VCaP (cell line): Measurements from ENCODE around the gene KCP.

Experiments
- H3K27ac ChIP-seq: fragments of 450-650 bp; 2 replicates; pipeline ENCODE4 v1.5.1; 2017
- TF ChIP-seq, protein P1 (sequence below): fragments of 450-650 bp; conservative IDR thresholded peaks from 2 replicates; pipeline ENCODE4 v1.5.1; 2017; ENCODE audit warnings: mild to moderate bottlenecking, moderate library complexity

Gene KCP

DNA sequence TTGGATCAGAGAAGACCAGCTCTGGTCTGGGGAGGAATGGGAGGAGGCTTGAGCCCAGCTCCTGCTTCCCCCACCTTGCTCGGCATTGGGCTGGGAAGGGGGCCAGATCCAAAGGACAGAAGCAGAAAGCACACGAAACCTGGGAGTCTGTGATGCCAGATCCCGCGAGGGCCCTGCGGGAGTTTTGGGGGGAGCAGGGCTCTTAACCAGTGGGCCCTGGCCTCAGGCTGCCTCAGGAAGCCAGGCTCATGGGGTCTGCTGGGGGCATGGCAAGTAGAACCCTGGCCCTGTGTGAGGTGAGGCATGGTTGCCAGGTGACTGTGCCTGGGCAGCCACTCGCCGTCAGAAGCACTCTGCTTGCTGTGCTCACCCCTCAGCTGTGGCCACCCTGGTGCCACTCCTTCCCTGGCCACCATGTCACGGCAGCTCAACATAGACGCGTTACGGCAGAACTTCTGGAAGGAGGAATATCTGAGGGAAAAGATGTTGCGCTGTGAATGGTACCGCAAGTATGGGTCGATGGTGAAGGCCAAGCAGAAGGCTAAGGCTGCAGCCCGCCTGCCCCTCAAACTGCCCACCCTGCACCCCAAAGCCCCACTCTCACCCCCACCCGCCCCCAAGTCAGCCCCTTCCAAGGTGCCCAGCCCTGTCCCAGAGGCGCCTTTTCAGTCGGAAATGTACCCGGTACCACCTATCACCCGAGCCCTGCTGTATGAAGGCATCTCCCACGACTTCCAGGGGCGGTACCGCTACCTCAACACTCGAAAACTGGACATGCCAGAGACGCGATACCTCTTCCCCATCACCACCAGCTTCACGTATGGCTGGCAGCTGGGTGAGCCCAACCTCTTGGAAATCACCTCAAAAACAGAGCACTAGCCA, 44.3 kb downstream of the KCP start:
- TF ChIP-seq, protein P1, sequence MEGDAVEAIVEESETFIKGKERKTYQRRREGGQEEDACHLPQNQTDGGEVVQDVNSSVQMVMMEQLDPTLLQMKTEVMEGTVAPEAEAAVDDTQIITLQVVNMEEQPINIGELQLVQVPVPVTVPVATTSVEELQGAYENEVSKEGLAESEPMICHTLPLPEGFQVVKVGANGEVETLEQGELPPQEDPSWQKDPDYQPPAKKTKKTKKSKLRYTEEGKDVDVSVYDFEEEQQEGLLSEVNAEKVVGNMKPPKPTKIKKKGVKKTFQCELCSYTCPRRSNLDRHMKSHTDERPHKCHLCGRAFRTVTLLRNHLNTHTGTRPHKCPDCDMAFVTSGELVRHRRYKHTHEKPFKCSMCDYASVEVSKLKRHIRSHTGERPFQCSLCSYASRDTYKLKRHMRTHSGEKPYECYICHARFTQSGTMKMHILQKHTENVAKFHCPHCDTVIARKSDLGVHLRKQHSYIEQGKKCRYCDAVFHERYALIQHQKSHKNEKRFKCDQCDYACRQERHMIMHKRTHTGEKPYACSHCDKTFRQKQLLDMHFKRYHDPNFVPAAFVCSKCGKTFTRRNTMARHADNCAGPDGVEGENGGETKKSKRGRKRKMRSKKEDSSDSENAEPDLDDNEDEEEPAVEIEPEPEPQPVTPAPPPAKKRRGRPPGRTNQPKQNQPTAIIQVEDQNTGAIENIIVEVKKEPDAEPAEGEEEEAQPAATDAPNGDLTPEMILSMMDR: no peak
- no peak overlapping the region for H3K27ac ChIP-seq

DNA sequence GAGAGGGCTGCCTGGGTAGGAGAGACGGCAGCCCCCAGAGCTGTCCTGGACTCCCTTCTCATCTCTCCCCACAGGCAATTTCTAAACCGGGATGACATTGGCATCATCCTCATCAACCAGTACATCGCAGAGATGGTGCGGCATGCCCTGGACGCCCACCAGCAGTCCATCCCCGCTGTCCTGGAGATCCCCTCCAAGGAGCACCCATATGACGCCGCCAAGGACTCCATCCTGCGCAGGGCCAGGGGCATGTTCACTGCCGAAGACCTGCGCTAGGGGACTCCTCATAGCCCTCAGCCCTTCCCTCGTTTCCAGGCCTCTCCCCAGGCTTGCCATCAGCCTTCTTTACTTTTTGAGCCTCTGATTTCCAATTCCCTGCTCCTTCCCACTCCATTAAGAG, 45.2 kb downstream of the KCP start:
- H3K27ac ChIP-seq: no peak overlapping the region; the same call in 1 of the 2 replicates
- TF ChIP-seq, protein P1: no peak

DNA sequence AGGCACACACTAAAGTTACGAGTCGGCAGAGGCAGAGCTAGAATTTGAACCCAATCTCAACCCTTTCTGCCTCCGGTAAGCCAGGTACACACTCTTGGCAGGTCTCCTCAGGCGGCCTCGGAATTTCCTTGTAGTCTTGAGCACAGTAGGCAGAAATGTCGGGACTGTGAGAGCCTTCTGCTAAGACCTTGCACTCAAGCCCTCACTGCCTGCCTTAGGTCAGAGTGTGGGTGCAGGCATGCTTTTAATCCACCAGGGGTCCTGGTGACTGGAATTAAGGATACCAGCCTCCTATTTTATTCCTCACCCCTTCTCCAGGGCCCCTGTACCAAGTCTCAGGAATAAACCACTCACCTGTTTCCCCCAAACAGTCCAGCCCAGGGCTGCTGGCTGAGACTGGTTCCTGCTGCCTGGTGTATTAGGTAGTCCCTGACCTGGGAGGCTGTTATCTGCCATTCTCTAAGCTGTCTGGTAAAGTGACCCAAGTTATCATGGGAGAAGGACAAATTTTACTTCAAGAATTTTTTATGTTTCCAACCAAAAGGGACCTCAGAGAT, 47.0 kb downstream of the KCP start:
- TF ChIP-seq, protein P1: peak; percentile 74
- H3K27ac ChIP-seq: peak overlapping the region; percentile 89

DNA sequence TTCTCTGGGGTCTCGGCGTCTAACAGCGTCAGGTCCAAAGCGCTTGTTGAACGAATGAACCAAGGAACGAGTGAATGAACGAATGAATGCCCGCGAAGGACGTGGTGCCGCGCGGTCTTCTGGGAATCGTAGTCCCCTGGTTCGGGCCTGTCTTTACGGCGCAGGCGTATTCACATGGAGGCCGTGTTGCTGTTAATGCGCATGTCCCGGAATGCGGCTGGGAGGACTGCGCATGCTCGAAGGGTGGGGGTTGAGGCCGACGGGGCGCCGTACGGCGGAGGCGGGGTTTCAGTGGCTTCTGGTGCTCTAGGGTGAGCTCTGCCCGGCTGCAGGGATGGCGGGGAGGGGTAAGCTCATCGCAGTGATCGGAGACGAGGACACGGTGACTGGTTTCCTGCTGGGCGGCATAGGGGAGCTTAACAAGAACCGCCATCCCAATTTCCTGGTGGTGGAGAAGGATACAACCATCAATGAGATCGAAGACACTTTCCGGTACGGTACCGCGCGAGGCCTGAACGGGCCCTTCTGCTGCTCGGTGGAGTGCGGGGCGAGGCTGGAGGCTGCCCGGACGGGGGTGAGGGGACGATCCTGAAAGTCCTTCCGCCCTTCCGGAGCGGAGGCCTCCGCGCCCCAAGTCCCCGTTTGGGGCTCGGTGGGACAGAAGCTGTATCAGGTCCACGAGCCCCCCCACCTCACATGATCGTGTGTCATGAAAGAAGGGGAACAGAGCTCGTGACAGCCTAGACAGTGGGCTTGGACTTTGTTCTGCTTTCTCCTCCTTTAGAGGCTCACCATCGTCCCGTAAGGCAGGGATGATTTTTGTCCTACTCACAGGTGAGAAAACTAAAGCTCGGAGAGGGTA, 47.7 kb downstream of the KCP start, which contains the start of gene ATP6V1F:
Gene ATP6V1F (plus strand): TSS at position 286 of the 862 bp plus-strand sequence. CDS start 49 bp downstream, at position 335.
- H3K27ac ChIP-seq: peak within 1 kb of the TSS; percentile 89
- TF ChIP-seq, protein P1: no peak

DNA sequence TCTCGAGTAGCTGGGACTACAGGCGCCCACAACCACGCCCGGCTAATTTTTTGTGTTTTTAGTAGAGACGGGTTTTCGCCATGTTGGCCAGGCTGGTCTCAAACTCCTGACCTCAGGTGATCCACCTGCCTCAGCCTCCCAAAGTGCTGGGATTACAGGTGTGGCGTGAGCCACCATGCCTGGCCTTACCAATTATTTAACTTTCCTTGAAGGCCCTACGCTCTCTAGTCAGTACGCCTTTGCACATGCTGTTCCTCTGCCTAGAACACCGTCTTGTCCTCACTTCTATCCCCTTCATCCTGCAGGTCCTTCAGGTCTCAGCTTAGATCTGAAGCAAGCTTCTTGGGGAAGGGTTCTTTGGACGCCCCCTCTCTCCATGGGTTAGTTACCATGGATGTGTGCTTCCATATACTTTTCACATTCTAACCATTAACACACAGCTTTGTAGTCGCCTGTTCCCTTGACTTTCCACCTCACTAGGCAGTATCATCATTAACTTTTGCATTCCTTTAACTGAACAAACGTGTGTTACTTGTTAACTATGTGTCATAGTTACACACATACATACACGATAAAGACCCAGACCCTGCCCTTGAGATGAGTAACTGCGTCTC, 48.4 kb downstream of the KCP start:
- peak overlapping the region; percentile 89 for H3K27ac ChIP-seq
- TF ChIP-seq, protein P1: no peak

DNA sequence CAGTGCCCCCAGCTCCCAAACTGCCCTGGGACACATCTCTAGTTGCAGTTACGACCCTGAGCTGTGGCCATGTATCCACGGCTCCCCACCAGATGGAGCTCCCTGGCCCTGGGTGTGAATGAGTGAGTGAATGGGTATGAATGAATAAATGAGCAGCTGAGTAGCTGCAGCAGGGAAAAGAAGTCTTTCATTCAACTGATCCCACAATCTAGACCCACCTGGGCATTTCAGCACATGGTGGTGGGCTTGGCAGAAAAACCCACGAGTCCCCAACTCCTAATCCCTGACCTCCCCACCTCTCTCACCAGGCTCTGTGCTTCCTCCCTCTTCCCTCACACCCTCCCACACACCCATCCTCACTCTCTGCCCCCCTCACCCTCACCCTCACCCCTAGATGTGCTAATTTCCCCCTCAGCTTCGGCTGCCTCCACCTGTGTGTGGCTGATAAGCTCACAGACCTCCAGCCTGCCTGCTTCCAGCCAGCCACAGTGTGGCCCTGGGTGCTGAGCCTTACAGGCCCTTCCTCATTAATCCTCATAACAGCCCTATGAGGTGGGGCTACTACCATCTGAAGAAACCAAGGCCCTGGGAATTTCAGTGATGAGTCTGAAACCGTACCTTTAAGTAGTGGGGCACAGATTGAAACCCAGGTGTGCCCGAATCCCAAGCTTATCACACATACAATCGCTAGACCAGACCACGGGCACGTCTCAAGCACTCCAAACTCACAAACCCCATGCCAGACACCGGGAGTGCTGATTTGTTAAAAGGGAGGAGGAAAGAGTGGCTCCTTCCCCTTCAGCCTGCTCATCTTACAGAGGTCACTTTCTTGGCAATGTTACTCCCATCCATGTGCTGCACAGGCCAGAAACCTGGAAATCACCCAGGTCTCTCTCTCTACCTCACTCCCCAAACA, 50.1 kb downstream of the KCP start:
- TF ChIP-seq, protein P1: 0 out of 2 replicates have a peak, but pooled peaks have one; percentile 8
- H3K27ac ChIP-seq: no peak overlapping the region
